Stimulated activated CD4-positive, alpha-beta T cell treated with anti-CD3 and anti-CD28 coated beads, Interleukin-2, amount 100 ng/mL, for 48 hours (primary cell): ENCODE data around the gene UBE2Q1.
A peak's percentile ranks its signal among the peaks of the same experiment; 100 is the strongest.

Experiments used
- DNase-seq, 2 donors: peaks; one replicate each; pipeline ENCODE4 v3.0.0-alpha.2; 2020

Gene UBE2Q1

DNA sequence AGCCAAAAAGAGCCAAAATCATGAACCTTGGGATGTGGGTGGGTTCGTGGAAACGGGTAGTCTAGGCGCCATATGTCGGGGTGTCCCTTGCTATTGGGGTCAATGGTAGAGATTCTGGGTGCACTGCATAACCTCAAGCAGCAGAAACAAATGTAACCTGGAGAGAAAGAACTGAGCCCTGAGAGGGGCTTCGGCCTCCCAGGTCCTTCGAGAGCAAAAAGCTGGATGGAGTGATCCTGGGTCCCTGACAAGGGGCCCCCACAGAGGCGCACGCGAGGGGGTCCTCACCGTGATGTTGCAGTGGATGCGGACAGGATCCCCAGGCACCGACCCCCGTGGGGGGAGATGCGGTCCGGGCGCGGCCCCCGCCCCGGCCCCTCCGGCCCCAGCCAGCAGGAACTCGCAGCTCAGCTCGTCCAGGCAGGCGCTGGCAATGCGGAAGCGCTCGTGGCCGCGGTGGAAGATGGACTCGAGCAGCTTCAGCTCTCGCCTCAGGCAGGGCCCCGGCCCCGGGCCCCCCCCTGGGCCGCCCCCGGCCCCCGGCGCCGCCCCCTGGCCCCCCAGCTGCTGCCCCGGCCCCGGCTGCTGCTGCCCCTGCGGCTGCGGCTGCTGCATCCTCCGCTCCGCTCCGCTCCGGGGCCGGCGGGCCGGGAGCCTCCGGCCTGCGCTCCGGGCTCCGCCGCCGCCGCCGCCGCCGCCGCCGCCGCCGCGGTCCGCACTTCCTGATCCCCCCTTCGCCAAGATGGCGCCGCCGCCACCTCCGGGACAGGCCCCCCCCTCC is at the start of gene UBE2Q1:
Gene UBE2Q1 (minus strand): TSS at position 724 of the 781 bp plus-strand sequence. CDS start 109 bp downstream, at position 615.
- DNase-seq = no peak

DNA sequence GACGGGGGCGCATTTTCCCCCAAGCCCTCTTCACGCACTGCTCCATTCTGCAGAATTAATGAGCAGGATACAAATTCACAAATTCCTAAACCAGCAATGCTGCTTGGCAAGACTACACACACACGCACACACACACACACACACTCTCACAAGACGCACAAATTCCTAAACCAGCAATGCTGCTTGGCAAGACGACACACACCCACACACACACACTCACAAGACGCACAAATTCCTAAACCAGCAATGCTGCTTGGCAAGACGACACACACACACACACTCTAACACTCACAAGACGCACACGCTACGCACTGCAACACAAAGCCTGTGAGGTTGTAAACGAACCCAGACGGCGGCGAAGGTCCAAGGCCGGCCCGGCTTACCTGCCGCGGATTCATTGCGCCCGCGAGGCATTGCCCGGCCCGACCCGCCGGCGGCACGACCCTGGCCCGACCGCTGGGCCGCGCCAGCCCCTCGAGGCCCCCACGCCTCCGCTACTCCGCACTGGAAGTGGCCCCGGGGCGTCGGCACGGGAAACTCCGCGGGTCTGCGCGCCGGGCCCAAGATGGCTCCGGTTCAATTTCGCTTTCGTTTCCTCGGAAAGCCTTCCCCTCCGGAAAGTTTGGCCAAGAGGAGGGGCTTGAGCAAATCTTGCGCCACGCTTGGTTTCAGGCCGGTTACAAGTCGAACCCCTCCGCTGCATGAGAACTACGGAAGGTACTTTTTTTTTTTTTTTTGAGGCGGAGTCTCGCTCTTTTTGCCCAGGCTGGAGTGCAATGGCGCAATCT is 49.3 kb upstream of the UBE2Q1 start, which contains the start of gene ADAR:
Gene ADAR (minus strand): TSS at position 578 of the 788 bp plus-strand sequence. CDS start 180 bp downstream, at position 398.
- peak; percentile 80 to 84 for DNase-seq

DNA sequence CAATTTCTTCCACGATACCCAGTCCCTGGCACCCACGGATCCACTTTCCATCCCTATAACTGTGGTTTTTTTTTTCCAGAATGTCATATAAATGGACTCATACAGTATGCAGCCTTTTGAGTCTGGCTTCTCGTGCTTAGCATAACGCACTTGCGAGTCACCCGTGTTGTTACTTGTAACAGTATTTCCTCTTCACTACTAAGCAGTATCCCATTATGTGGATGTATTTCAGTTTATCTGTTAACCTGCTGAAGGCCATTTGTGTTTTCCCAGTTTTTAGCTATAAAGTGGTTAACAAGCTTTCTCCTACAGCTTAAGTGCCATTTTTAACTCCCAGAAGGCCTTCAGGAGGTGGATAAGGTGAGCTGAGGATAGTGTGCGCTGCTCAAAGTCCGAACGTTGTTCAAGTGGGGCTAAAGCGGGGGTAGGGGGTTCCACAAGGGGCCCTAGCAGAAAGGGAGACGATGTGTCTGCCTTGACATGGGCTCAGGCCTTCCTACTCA is 48.7 kb upstream of the UBE2Q1 start:
- no peak for DNase-seq

- no peak for DNase-seq
Measured at GRCh38 chr1:154605534-154605933, 47.1 kb upstream of the UBE2Q1 start.

DNA sequence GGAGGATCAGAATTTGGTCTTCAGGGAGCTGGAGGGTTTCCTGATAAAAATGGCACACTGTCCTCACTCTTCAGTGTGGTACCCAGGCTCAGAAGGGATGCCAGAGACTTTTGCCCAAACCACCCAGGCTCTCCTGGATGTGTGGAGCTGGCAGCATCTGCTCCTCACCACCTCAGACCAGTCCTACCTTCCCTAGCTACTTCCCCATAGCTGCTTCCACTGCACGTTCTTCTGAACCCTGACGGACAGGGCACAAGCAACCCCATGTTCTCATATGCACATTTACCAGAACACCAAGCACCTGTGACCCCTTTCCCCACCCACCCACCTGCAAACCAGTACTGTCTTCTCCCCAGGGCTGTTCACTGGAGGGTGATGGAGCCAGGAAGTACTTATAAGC is 44.9 kb upstream of the UBE2Q1 start:
- DNase-seq = no peak

- DNase-seq = no peak
Measured at GRCh38 chr1:154599658-154600057, 41.2 kb upstream of the UBE2Q1 start.

- DNase-seq = no peak
Measured at GRCh38 chr1:154598871-154599635, 40.6 kb upstream of the UBE2Q1 start.

GRCh38 chr1:154595621-154596020 is 37.2 kb upstream of the UBE2Q1 start:
- no peak for DNase-seq

- no peak for DNase-seq
Measured at GRCh38 chr1:154594811-154595210, 36.3 kb upstream of the UBE2Q1 start.

DNA sequence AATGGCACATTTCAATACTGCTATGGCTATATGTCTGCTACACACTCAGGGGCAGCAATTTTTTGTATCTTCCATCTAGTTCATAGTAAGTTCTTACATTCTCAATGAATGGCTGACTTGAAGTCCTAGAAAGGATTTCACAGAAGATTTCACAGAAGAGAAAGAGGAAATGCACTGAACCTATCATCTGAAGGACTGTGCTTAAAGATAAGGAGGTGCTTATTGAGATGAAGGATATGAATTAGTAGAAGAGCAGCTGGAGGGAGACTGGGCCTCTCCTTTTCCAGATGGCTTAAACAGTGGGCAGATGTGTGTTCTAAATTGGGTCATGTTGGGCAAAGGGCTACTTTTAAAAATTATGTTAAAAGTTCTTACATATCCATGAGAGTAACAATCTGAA is 34.9 kb upstream of the UBE2Q1 start:
- no peak for DNase-seq

DNA sequence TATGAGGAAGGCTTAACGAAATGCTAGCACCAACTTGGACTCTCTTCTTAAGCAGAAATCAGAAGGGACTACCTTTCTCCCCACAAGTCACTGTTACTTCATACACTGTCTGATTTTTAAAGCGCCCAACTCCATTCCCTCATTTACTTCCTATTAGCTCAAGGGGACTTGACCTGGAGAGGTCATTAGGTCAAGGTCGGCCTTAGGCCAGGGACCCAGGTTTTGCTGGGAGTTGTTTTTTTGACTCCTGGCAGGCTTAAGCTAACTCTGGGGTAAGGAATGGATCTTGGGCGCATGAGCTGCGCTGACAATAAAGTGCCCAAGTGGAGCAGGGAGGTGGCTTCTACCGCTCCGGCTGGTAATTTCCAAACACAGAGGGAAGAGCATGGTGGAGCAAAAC is 32.7 kb upstream of the UBE2Q1 start:
- no peak for DNase-seq

DNA sequence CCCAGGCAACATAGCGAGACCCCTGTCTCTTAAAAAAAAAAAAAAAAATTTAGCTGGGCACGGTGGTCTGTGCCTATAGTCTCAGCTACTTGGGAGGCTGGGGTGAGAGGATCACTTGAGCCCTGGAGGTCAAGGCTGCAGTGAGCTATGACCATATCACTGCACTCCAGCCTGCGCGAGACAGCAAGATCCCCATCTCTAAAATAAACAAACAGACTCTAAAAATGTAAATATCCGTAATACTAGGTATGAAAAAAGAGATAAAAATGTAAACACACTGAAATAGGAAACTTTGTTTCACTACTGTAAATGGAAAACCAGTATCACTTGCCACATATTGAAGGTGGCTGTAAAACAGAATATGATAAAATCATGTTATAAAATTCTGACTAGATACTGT is 32.3 kb upstream of the UBE2Q1 start:
- no peak for DNase-seq

GRCh38 chr1:154589780-154590179 is 31.3 kb upstream of the UBE2Q1 start:
- DNase-seq = no peak

GRCh38 chr1:154586641-154587040 is 28.2 kb upstream of the UBE2Q1 start:
- DNase-seq = no peak

DNA sequence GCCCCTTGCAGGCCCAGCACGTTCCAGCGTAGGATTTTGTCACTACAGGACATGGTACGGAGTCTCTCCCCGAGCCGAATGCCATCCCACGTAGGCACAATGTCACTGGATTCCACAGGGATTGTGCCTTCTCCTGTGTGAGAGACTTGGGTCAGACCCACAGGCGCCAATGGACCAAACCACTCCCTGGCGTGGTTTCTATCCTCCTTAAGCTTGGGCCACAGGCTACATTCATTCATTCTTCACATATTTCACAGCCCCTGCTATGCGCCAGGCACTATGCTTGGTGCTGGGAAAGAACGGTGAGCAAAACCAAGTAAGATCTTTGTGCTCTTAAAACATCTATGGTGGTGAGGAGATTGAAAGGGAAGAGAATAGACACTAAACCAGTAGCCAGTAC is 27.8 kb upstream of the UBE2Q1 start:
- DNase-seq = no peak

DNA sequence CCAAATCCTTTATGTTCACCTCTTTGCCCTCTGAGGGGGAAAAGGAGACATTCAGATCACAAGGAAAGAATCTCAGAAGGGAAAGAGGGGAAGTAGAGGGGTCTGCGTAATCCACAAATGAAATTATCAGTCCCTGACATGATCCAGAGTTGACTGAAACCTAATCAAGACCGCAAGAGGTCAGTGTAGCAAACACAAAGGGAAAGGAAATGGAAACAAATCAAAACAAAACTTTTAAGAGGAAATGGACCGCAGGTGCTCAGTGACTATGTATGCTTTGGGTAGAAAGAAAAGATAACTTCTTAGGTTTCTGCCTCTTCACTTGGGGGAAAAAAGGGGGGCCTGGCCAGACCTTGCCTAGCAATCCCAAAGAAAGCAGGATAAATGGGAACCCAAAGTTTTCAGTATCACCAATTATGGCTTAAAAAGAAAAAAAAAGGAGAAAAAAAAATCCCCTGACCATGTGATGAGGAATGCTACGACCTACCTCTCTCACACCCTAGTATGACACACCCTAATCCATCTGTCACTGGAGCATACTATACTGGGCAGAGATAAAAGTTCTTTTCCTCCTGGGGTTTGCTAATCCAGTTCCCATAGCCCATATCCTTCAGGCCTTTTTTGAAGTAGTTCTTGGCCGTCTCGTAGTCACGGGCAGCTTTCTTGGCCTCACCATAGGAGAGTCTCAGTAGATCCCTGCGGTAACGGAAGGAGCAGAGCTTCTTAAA is 26.0 kb upstream of the UBE2Q1 start:
- DNase-seq = no peak

- no peak for DNase-seq
Measured at GRCh38 chr1:154583773-154584172, 25.3 kb upstream of the UBE2Q1 start.

DNA sequence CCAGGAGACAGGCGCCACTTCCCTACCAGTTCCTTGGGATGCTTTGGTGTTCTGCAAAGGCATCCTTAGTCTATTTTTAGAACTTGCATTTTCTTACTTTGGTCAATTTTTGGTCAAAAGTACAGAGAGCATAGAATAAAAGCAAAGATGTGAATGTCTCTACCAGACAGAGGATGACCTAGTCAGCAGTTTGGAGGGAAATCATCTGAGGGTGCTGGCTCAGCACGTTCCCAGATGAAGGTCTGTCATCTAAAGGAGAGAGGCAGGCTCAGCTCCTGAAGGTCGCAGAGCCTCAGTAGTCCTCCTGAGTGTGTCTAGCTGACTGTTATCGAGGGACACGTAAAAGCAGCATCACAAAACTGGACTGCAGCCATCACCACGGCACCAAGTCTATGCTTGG is 24.4 kb upstream of the UBE2Q1 start:
- no peak for DNase-seq

- no peak for DNase-seq
Measured at GRCh38 chr1:154581766-154582165, 23.3 kb upstream of the UBE2Q1 start.

DNA sequence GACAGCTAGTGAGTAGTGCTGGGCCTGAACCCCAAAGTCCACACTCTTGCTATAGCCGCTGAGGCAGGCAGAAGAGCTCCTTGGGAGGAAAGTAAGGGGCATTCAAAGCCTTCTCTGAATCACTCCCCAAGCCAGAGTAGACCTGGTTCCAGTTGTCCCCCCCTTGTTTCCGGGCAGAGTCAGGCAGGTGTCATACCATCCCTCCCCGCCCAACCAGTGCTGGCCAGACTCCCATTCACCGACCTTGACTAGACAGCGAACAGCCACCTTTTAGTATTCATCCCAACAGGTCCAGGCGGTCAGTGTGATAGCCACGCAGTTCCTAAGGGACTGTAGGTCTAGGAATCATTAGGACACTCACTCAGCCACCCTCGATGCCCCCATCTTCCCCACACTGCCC is 20.9 kb upstream of the UBE2Q1 start:
- no peak for DNase-seq

- DNase-seq = no peak
Measured at GRCh38 chr1:154578058-154578418, 19.6 kb upstream of the UBE2Q1 start.

- DNase-seq = no peak
Measured at GRCh38 chr1:154577346-154578057, 19.0 kb upstream of the UBE2Q1 start.
